LoVo (cell line): ENCODE results near the gene TNFSF8.
A peak's percentile ranks its signal among the peaks of the same experiment; 100 is the strongest.

Experiments
- DNase-seq: peaks from one replicate; pipeline ENCODE4 v3.0.0-alpha.2; 2016; ENCODE audit warnings: low spot score

Gene TNFSF8

DNA sequence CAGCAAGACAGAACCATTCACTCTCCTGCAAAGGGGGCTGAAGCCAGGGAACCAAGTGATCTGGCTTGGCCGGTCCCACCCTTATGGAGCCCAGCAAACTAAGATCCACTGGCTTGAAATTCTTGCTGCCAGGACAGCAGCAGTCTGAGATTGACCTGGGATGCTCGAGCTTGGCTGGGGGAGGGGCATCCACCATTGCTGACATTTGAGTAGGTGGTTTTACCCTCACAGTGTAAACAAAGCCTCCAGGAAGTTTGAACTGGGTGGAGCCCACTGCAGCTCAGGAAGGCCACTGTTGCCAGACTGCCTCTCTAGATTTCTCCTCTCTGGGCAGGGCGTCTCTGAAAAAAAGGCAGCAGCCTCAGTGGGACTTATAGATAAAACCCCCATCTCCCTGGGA is 60.5 kb downstream of the TNFSF8 start:
- DNase-seq: no peak

DNA sequence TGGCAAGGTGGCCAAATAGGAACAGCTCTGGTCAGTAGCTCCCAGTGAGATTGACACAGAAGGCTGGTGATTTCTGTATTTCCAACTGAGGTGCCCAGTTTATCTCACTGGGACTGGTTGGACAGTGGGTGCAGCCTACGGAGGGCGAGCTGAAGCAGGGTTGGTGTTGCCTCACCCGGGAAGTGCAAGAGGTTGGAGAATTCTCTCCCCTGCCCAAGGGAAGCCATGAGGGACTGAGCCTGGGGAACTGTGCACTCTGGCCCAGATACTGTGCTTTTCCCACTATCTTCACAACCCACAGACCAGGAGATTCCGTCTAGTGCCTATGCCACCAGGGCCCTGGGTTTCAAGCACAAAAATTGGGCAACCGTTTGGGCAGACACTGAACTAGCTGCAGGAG is 61.0 kb downstream of the TNFSF8 start:
- no peak for DNase-seq

DNA sequence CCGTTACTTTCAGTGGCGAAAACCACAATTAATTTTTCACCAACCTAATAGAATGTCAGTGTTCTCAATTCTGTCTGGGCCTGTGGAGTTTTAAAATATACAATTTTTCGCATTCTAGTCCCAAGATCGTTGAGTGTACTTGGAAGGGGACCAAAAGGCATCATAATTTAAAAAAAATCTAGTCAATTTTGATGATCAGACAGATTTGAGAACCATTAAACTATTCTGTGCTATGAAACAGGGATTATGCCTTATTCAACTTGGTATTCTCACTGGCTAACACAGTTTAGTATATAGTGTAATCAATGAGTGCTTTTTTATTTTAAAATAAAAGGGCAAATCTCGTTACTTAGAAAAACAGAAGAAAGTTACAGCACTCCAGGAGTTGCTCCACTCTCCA is 63.1 kb downstream of the TNFSF8 start:
- DNase-seq: no peak

DNA sequence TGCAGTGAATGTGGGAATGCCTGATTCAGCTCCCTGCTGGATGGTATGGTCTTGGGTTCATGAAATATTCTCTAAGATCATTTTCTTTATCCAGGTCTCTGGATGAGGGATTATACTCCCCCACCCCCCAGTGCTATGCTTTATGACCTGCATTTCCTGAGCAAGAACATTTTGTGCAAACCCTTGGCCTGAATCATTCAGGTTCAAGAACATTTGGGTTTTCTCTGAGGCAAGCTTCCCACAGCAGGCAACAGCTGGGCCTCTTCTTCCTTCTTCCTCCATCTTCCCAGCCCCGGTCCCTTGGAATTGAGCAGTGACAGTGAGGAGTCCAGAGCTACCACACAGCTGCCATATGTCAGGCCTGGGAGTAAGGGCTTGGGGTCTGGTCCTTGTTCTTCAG is 65.9 kb downstream of the TNFSF8 start:
- DNase-seq: no peak

DNA sequence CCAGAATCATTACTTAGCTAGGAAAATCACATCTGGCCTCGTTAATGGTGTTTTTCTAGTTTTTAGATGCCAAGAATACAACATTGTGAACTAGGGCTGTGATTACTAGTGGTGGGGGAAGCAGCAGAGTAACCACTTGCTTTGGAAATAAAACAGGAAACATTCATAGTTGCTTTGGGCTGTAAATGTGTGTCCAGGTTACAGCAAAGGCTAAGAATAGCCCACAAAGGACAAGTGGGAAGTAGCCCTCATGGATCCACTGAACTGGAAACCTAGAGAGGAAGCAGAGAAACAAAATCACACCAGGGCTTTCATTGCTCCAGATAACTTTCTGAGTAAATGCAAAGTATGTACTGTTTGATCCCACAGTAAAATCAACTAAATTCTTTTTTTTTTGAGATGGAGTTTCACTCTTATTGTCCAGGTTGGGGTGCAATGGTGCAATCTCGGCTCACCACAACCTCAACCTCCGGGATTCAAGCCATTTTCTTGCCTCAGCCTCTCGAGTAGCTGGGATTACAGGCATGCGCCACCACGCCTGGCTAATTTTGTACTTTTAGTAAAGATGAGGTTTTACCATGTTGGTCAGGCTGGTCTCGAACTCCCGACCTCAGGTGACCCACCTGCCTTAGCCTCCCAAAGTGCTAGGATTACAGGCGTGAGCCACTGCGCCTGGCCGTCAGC is 68.3 kb downstream of the TNFSF8 start:
- no peak for DNase-seq

DNA sequence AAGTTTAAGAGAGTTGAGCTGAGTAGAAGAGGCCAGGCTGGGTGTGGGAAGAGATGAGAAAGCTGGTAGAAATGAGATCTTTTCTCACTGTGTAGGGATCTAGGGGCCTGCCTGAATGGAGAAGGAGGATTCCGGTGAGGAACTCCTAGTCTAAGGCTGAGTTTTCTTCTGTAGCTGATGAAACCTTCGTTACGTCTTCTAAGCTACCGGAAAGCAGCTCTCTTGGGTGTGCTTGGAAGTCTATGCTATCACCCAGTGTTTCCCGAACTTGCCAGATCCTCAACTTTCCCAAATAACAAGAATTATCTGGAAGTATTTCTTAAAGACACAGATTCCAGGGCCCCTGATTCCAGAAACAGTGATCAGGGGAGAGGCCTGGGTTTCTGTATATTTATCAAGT is 69.1 kb downstream of the TNFSF8 start:
- DNase-seq: no peak

DNA sequence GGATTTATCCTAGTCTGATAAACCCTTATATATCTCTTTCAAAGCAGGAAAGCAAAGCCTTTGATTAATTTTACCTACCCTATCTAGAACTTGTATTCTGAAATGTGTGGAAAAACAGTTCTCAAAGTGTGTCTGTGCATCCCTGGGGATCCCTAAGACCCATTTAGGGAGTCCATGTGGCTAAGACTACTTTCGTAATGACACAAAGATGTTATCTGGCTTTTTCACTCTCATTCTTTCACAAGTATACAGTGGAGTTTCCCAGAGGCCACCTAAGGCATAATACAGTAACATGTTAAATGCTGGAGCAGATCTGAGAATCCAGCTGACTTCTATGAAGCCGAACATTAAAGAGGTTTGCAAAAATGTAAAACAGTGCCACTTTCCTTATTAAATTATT is 70.2 kb downstream of the TNFSF8 start:
- DNase-seq: no peak

DNA sequence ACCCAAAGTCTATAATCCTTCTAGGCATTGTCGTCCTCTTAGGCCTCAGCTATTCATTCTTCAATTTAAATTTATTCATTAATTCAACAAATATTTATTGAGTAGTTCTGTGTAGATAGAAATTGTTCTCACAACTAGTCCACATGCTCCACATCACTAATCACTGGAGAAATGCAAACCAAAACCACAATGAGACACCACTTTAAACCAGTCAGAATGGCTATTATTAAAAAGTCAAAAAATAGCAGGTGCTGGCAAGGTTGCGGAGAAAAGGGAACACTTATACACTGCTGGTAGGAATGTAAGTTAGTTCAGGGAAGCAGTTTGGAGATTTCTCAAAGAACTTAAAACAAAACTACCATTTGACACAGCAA is 73.5 kb downstream of the TNFSF8 start:
- no peak for DNase-seq

DNA sequence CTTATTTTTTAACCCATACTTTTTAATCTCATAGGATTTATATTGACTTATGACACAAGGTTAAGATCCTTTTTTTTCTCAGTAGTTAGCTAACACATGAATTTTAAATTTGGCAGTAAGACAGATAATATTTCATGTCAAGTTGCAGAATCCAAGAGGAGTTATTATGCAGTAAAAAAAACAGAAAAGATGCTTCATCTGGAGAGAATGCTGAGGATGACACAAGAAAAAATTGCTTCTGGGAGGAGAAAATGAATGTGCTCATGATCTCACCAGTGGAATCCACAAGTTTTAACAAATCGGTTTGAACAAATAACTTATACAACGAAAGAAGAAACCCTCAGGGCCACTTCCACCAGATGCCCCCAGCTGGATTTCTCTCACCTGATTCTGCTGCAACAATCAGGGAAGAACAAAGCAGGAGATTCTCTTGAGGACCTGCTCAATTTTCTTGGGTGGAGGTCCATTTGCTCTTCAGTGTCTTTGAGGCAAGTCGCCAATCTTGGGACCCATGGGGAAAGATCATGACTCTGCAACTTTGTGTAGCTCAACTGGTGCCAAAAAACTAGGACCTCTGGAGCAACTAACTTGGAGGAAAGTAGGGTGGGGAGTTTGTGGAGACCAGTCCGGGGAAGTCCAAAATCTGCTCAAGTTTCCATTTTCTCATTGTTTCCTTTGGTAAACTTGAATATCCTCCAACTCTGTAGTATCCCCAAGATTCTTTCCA is 74.0 kb downstream of the TNFSF8 start:
- no peak for DNase-seq

DNA sequence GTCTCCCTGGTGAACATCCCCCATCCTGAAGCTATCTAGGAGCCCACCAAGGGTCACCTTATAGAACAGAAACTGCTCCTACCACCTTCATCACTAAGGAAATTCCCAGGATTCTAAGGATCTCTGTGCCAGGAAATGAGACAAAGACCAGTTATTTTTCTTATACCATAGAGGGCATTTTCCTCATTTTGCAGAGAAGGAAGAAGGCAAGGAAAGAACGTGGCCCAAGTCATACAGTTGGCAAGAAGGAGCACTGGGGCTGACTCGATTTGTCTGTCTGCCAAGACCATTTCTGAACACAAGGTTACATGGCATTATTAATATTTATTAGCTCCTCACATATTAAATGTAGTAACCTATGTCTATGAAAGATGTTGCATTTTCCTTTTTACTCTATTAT is 74.9 kb downstream of the TNFSF8 start:
- DNase-seq: no peak

DNA sequence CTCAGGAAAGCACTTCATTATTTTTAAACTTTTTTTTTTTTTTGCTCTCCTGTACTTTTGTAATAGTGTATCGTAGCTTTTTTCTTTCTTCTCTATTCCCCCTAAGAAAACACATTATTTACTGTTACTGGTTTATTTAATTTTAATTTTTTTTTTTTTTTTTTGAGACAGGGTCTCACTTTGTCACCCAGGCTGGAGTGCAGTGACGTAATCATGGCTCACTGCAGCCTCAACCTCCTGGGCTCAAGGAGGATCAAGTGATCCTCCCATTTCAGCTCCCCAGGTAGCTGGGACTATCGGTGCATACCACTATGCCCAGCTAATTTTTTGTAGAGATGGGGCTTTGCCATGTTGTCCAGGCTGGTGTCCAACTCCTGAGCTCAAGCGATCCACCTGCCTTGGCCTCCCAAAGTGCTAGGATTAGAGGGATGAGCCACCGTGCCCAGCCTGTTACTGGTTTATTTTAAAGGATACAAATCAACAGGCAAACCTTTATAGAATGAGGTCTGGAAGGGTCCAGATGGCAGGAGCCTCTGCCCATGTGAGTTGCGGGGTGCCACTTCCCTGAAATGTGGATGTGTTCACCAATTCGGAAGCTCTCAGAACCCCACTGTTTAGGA is 75.5 kb downstream of the TNFSF8 start:
- no peak for DNase-seq

DNA sequence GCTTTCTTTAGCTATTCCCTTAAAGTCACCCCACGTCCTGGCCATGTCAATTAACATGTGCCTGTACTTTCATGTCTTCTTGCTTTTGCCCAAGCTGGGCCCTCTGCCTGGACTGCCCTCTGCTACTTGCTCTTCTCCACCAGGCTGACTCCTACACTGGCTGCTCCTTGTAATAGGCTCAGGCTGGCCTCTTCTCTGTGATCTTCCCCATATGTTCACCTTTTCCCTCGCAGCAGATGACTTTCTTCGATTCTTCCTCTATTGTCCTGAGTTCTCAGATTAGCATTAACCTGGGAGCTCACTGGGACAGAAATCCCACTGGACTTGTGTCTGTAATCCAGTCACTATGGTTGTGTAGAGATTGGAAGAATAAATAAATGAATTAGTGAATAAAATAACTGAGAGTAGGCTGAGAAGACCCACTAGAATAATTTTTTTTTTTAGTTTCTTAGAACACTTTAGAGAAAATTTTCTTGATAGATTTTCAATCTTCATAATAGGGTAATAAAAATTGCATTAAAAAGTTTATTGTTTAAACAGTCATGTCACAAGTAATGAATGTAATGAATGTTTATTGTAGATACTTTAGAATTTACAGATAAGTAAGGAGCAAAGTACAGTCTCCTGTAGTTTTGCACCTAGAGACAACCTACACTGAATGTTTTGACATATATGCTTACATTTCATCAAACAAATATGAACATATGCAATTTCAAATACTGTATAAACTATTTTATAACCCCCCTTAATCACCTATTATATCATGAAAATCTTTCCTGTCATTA is 77.1 kb downstream of the TNFSF8 start:
- peak; percentile 39 for DNase-seq

DNA sequence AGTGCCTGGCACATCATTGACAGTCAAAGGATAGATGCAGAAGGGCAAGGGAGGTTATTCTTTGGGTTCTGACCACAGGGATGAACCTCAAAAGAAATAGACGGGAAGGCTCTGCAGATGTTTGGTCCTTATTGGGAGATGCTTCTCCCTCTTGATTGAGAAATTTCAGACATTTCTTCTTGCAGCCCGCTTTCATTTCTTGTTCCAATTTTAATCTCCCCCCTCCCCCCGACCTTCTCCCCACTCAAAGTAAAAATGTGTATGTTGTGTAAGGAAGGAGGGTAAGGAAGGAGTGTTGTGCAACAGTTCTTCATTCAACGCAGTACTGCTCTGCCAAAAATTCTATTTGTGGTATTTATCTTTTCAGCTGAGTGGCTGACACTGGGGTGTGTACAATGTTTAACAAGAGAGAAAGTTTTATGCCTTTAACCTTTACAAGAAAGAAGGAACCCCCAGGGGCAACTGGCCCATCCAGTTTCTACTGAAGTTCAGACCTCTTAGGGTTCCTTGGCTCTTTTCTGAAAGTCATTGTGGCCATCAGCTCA is 78.3 kb downstream of the TNFSF8 start:
- peak; percentile 56 for DNase-seq

DNA sequence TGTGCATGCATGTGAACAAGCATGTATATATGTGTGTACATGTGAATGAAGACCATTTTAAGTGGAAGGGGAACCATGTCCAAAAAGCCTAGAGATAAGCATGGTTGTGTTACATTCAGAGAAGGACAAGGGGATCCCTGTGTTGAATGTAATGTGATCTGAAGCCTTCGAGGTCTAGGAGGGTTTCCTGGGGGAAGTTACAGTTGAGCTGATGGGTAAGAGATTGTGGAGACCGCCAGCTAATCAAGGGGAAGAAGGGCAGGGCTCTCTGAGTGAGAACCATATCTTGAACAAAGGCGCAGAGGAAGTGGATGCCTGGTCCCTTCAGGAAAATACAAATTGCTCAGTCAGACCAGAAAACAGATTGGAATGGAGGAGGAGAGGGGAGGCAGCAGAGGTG is 79.1 kb downstream of the TNFSF8 start:
- no peak for DNase-seq
